ENCODE measurements around the gene CFAP58. TPM values are rescaled to one million over a fixed set of nuclear protein-coding genes. Genes with fewer than 3 reads are reported as not detected.

CFAP58 gene
- total and polyA plus RNA-seq, 4 donors: 0.01 to 0.09 (median 0.08) TPM; not detected in 1

GRCh38 chr10:104437226-104437625, 83.6 kb downstream of the CFAP58 start:
- no peak overlapping the region for H3K27ac ChIP-seq (ENCODE audit: low read depth in 1 of 2, low read length in 2 of 2)
- H3K9me3 ChIP-seq (ENCODE audit: control insufficient read depth in 4 of 4, low read length in 3 of 4): no peaks in the 10 kb centered on the region
- DNase-seq (ENCODE audit: low spot score): no peak
- no peak overlapping the region for H3K4me3 ChIP-seq (ENCODE audit: low read depth in 1 of 3, low read length in 3 of 3)
- no peak overlapping the region for H3K9ac ChIP-seq (ENCODE audit: low read depth in 1 of 2, low read length in 2 of 2)
- TF ChIP-seq SP1 (IDR thresholded peaks at IDR 0.05): no peak
- TF ChIP-seq EGR1 (IDR thresholded peaks at IDR 0.05; ENCODE audit: low read depth in 2 of 2): no peak
- no peak for TF ChIP-seq FOXA2 (IDR thresholded peaks at IDR 0.05)
- no peak for TF ChIP-seq NR2F2 (IDR thresholded peaks at IDR 0.05)
- peaks cover 0 to 2% (median 0%) of the 10 kb centered on the region in 4 donors for H3K27me3 ChIP-seq (ENCODE audit: control insufficient read depth in 4 of 4, insufficient read depth in 4 of 4, low read length in 3 of 4)
- H3K4me1 ChIP-seq (ENCODE audit: control insufficient read depth in 4 of 4, insufficient read depth in 4 of 4, low read length in 3 of 4): no peaks in the 10 kb centered on the region
- WGBS: 52% methylated on average over 2 of the region's 2 CpGs
- no peaks in the 10 kb centered on the region for H3K36me3 ChIP-seq (ENCODE audit: control insufficient read depth in 4 of 4, insufficient read depth in 3 of 4, low read depth in 1 of 4, low read length in 3 of 4)

GRCh38 chr10:104440221-104440620, 86.6 kb downstream of the CFAP58 start:
- no peaks in the 10 kb centered on the region for H3K4me1 ChIP-seq (ENCODE audit: control insufficient read depth in 4 of 4, insufficient read depth in 4 of 4, low read length in 3 of 4)
- no peaks in the 10 kb centered on the region for H3K36me3 ChIP-seq (ENCODE audit: control insufficient read depth in 4 of 4, insufficient read depth in 3 of 4, low read depth in 1 of 4, low read length in 3 of 4)
- no peak for DNase-seq (ENCODE audit: low spot score)
- no peak overlapping the region for H3K27ac ChIP-seq (ENCODE audit: low read depth in 1 of 2, low read length in 2 of 2)
- no peaks in the 10 kb centered on the region for H3K9me3 ChIP-seq (ENCODE audit: control insufficient read depth in 4 of 4, low read length in 3 of 4)
- no peak for TF ChIP-seq ZBTB33 (IDR thresholded peaks at IDR 0.05)
- H3K27me3 ChIP-seq (ENCODE audit: control insufficient read depth in 4 of 4, insufficient read depth in 4 of 4, low read length in 3 of 4): peaks cover 0 to 2% (median 0%) of the 10 kb centered on the region in 4 donors
- H3K4me3 ChIP-seq (ENCODE audit: low read depth in 1 of 3, low read length in 3 of 3): no peak overlapping the region
- no peak overlapping the region for H3K9ac ChIP-seq (ENCODE audit: low read depth in 1 of 2, low read length in 2 of 2)
- 93% methylated on average over 2 of the region's 2 CpGs for WGBS

- H3K9me3 ChIP-seq (ENCODE audit: control insufficient read depth in 4 of 4, low read length in 3 of 4): no peaks in the 10 kb centered on the region
- no peak overlapping the region for H3K4me3 ChIP-seq (ENCODE audit: low read depth in 1 of 3, low read length in 3 of 3)
- 56% methylated on average over 5 of the region's 5 CpGs for WGBS
- DNase-seq (ENCODE audit: low spot score): no peak
- no peaks in the 10 kb centered on the region for H3K36me3 ChIP-seq (ENCODE audit: control insufficient read depth in 4 of 4, insufficient read depth in 3 of 4, low read depth in 1 of 4, low read length in 3 of 4)
- no peaks in the 10 kb centered on the region for H3K4me1 ChIP-seq (ENCODE audit: control insufficient read depth in 4 of 4, insufficient read depth in 4 of 4, low read length in 3 of 4)
- H3K27me3 ChIP-seq (ENCODE audit: control insufficient read depth in 4 of 4, insufficient read depth in 4 of 4, low read length in 3 of 4): peaks cover 0 to 2% (median 0%) of the 10 kb centered on the region in 4 donors
- TF ChIP-seq RXRA (IDR thresholded peaks at IDR 0.05): no peak
- TF ChIP-seq YY1 (IDR thresholded peaks at IDR 0.05): no peak
- H3K27ac ChIP-seq (ENCODE audit: low read depth in 1 of 2, low read length in 2 of 2): no peak overlapping the region
- H3K9ac ChIP-seq (ENCODE audit: low read depth in 1 of 2, low read length in 2 of 2): no peak overlapping the region
Measured at GRCh38 chr10:104441329-104442000, 87.8 kb downstream of the CFAP58 start.

GRCh38 chr10:104445359-104445758, 91.7 kb downstream of the CFAP58 start:
- Histone ChIP-seq H3K27me3 (ENCODE audit: control insufficient read depth in 4 of 4, insufficient read depth in 4 of 4, low read length in 3 of 4) (peaks cover 0 to 5% (median 2%) of the 10 kb centered on the region in 4 donors), H3K4me3 (ENCODE audit: low read depth in 1 of 3, low read length in 3 of 3) (no peak overlapping the region), H3K27ac (ENCODE audit: low read depth in 1 of 2, low read length in 2 of 2) (no peak overlapping the region), H3K9ac (ENCODE audit: low read depth in 1 of 2, low read length in 2 of 2) (no peak overlapping the region), H3K9me3 (ENCODE audit: control insufficient read depth in 4 of 4, low read length in 3 of 4) (no peaks in the 10 kb centered on the region), H3K36me3 (ENCODE audit: control insufficient read depth in 4 of 4, insufficient read depth in 3 of 4, low read depth in 1 of 4, low read length in 3 of 4) (no peaks in the 10 kb centered on the region), H3K4me1 (ENCODE audit: control insufficient read depth in 4 of 4, insufficient read depth in 4 of 4, low read length in 3 of 4) (no peaks in the 10 kb centered on the region)
- no peak for TF ChIP-seq HNF4A (conservative IDR thresholded peaks at IDR 0.05)
- no peak for DNase-seq (ENCODE audit: low spot score)
- WGBS: 81% methylated on average over 1 of the region's 1 CpG

Measured in liver (tissue), 9 donors.